B cell (primary cell): ENCODE measurements around the gene GRN.

Experiments used
- CTCF ChIP-seq: fragments of 200-600 bp; IDR thresholded peaks from one replicate; pipeline ENCODE4 v1.8.0; 2022; ENCODE audit warnings: antibody characterized with exemption, mild to moderate bottlenecking
- EZH2 ChIP-seq: IDR thresholded peaks from 2 replicates; pipeline ENCODE4 v1.6.1; 2012; ENCODE audit warnings: borderline replicate concordance, low read depth, mild to moderate bottlenecking, moderate library complexity, low read length; ENCODE audit not compliant: insufficient read depth, poor library complexity, severe bottlenecking

- TF ChIP-seq CTCF (no peak), EZH2 (no peak)
Observed at GRCh38 chr17:44386182-44386525, 41.1 kb downstream of the GRN start.
